Liver (tissue), 9 donors: Measurements from ENCODE around the gene SMIM11. TPM values are rescaled to one million over a fixed set of nuclear protein-coding genes. Genes with fewer than 3 reads are reported as not detected.

Source experiments
- DNase-seq: peaks from one replicate; pipeline ENCODE4 v3.0.0-alpha.2; 2017; ENCODE audit warnings: low spot score
- H3K27ac ChIP-seq, 2 donors: one replicate each; pipeline ENCODE4 v1.7.0; 2013; ENCODE audit warnings: inconsistent platforms in 2 of 2, low read length in 2 of 2, control low read depth in 1 of 2, low read depth in 1 of 2, mild to moderate bottlenecking in 1 of 2
- H3K27me3 ChIP-seq, 4 donors: one replicate each; pipeline versions ENCODE4 v1.6.1 to v1.7.0; 2013; ENCODE audit warnings: low read length in 3 of 4, inconsistent platforms in 1 of 4, mild to moderate bottlenecking in 1 of 4, moderate library complexity in 1 of 4; ENCODE audit not compliant: control insufficient read depth in 4 of 4, insufficient read depth in 4 of 4
- H3K36me3 ChIP-seq, 4 donors: one replicate each; pipeline versions ENCODE4 v1.6.1 to v1.7.0; 2013; ENCODE audit warnings: low read length in 3 of 4, mild to moderate bottlenecking in 3 of 4, low read depth in 1 of 4, moderate library complexity in 1 of 4; ENCODE audit not compliant: control insufficient read depth in 4 of 4, insufficient read depth in 3 of 4
- H3K4me1 ChIP-seq, 4 donors: one replicate each; pipeline versions ENCODE4 v1.6.1 to v1.7.0; 2013; ENCODE audit warnings: low read length in 3 of 4, mild to moderate bottlenecking in 3 of 4, moderate library complexity in 1 of 4; ENCODE audit not compliant: control insufficient read depth in 4 of 4, insufficient read depth in 4 of 4
- H3K4me3 ChIP-seq, 3 donors: one replicate each; pipeline versions ENCODE4 v1.6.1 to v1.7.0; 2013; ENCODE audit warnings: low read length in 3 of 3, control low read depth in 1 of 3, low read depth in 1 of 3, mild to moderate bottlenecking in 1 of 3
- H3K9ac ChIP-seq, 2 donors: one replicate each; pipeline ENCODE4 v1.7.0; 2013; ENCODE audit warnings: low read length in 2 of 2, mild to moderate bottlenecking in 2 of 2, moderate library complexity in 2 of 2, control low read depth in 1 of 2, low read depth in 1 of 2
- H3K9me3 ChIP-seq, 4 donors: one replicate each; pipeline versions ENCODE4 v1.6.1 to v1.7.0; 2013; ENCODE audit warnings: low read length in 3 of 4; ENCODE audit not compliant: control insufficient read depth in 4 of 4
- EGR1 ChIP-seq, 2 donors: IDR thresholded peaks; 2 replicates each; pipeline ENCODE4 v1.6.1; 2016 to 2018; ENCODE audit warnings: antibody characterized with exemption in 2 of 2, low read depth in 2 of 2
- FOXA1 ChIP-seq: IDR thresholded peaks from 2 replicates; pipeline ENCODE4 v1.6.1; 2016; ENCODE audit warnings: antibody characterized with exemption
- FOXA2 ChIP-seq: IDR thresholded peaks from 2 replicates; pipeline ENCODE4 v1.6.1; 2016; ENCODE audit warnings: antibody characterized with exemption
- GABPA ChIP-seq, 2 donors: IDR thresholded peaks in 1 of 2; conservative IDR thresholded peaks in 1 of 2; 2 replicates each; pipeline ENCODE4 v1.6.1; 2016; ENCODE audit warnings: antibody characterized with exemption in 2 of 2, mild to moderate bottlenecking in 1 of 2, moderate library complexity in 1 of 2
- HNF4A ChIP-seq, 2 donors: conservative IDR thresholded peaks; 2 replicates each; pipeline ENCODE4 v1.6.1; 2016; ENCODE audit warnings: antibody characterized with exemption in 2 of 2, mild to moderate bottlenecking in 2 of 2
- HNF4G ChIP-seq: IDR thresholded peaks from 2 replicates; pipeline ENCODE4 v1.6.1; 2016; ENCODE audit warnings: antibody characterized with exemption
- JUND ChIP-seq, 2 donors: IDR thresholded peaks; 2 replicates each; pipeline ENCODE4 v1.6.1; 2016; ENCODE audit warnings: antibody characterized with exemption in 2 of 2
- MAX ChIP-seq: IDR thresholded peaks from 2 replicates; pipeline ENCODE4 v1.6.1; 2016; ENCODE audit warnings: antibody characterized with exemption
- NR2F2 ChIP-seq: IDR thresholded peaks from 2 replicates; pipeline ENCODE4 v1.6.1; 2016; ENCODE audit warnings: antibody characterized with exemption
- RAD21 ChIP-seq, 2 donors: IDR thresholded peaks; 2 replicates each; pipeline ENCODE4 v1.6.1; 2016; ENCODE audit warnings: antibody characterized with exemption in 2 of 2, mild to moderate bottlenecking in 2 of 2
- RXRA ChIP-seq, 2 donors: IDR thresholded peaks; 2 replicates each; pipeline ENCODE4 v1.6.1; 2017 to 2018; ENCODE audit warnings: antibody characterized with exemption in 2 of 2, mild to moderate bottlenecking in 1 of 2
- SP1 ChIP-seq: IDR thresholded peaks from 2 replicates; pipeline ENCODE4 v1.6.1; 2018; ENCODE audit warnings: antibody characterized with exemption, mild to moderate bottlenecking
- TAF1 ChIP-seq: conservative IDR thresholded peaks from 2 replicates; pipeline ENCODE4 v1.6.1; 2016; ENCODE audit warnings: antibody characterized with exemption, mild to moderate bottlenecking
- YY1 ChIP-seq: IDR thresholded peaks from 2 replicates; pipeline ENCODE4 v1.6.1; 2016; ENCODE audit warnings: antibody characterized with exemption, mild to moderate bottlenecking
- WGBS: extraction: QIAGEN DNeasy Blood & Tissue Kit; methylation state at CpG from one replicate; pipeline ENCODE4 v1.1.7; 2013; 5-methylcytosine and 5-hydroxymethylcytosine counted together
- polyA plus RNA-seq, 2 donors: library from polyadenylated mRNA; stranded (reverse) in 1 of 2; unstranded in 1 of 2; fragments of 200-250 nt in 1 of 2; fragments of >200 nt in 1 of 2; fragmentation: Nextera tagmentation in 1 of 2; extraction: Ambion mirVana in 1 of 2; gene quantifications; one replicate each; pipeline versions ENCODE4 v1.2.1 to v1.2.3, GENCODE V29; 2013 to 2015
- total RNA-seq, 2 donors: library from RNA; depleted of rRNA; stranded (reverse); fragments of >200 nt; gene quantifications; one replicate each; pipeline ENCODE4 v1.2.3, GENCODE V29; 2014
- TF ChIP-seq, protein P1 (sequence below): IDR thresholded peaks from 2 replicates; pipeline ENCODE4 v1.6.1; 2016; ENCODE audit warnings: antibody characterized with exemption, mild to moderate bottlenecking
- TF ChIP-seq, protein P2 (sequence below): fragments of 150-350 bp; IDR thresholded peaks from 2 replicates; pipeline ENCODE4 v1.5.1; 2017; ENCODE audit warnings: improper control_type of control experiment, low read depth, low read length; ENCODE audit not compliant: missing input control
- TF ChIP-seq, protein P3 (sequence below): IDR thresholded peaks from 2 replicates; pipeline ENCODE4 v1.6.1; 2016; ENCODE audit warnings: antibody characterized with exemption
- TF ChIP-seq, protein P4 (sequence below): IDR thresholded peaks from 2 replicates; pipeline ENCODE4 v1.6.1; 2016; ENCODE audit warnings: antibody characterized with exemption
- donor health status: healthy.
- donor health status: healthy.
- donor health status: healthy.
- donor health status: healthy.
- donor health status: healthy.

The SMIM11 gene
- total and polyA plus RNA-seq, 4 donors, result 1.1 to 7.1 (median 5.6) TPM

GRCh38 chr21:34367320-34367935, 7.9 kb upstream of the SMIM11 start:
- no peak for TF ChIP-seq FOXA2
- TF ChIP-seq, protein P1, sequence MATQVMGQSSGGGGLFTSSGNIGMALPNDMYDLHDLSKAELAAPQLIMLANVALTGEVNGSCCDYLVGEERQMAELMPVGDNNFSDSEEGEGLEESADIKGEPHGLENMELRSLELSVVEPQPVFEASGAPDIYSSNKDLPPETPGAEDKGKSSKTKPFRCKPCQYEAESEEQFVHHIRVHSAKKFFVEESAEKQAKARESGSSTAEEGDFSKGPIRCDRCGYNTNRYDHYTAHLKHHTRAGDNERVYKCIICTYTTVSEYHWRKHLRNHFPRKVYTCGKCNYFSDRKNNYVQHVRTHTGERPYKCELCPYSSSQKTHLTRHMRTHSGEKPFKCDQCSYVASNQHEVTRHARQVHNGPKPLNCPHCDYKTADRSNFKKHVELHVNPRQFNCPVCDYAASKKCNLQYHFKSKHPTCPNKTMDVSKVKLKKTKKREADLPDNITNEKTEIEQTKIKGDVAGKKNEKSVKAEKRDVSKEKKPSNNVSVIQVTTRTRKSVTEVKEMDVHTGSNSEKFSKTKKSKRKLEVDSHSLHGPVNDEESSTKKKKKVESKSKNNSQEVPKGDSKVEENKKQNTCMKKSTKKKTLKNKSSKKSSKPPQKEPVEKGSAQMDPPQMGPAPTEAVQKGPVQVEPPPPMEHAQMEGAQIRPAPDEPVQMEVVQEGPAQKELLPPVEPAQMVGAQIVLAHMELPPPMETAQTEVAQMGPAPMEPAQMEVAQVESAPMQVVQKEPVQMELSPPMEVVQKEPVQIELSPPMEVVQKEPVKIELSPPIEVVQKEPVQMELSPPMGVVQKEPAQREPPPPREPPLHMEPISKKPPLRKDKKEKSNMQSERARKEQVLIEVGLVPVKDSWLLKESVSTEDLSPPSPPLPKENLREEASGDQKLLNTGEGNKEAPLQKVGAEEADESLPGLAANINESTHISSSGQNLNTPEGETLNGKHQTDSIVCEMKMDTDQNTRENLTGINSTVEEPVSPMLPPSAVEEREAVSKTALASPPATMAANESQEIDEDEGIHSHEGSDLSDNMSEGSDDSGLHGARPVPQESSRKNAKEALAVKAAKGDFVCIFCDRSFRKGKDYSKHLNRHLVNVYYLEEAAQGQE, result no peak
- no peak for TF ChIP-seq GABPA (IDR thresholded peaks at IDR 0.05 in 1 of 2, conservative IDR thresholded peaks at IDR 0.05 in 1 of 2)
- TF ChIP-seq, protein P2, sequence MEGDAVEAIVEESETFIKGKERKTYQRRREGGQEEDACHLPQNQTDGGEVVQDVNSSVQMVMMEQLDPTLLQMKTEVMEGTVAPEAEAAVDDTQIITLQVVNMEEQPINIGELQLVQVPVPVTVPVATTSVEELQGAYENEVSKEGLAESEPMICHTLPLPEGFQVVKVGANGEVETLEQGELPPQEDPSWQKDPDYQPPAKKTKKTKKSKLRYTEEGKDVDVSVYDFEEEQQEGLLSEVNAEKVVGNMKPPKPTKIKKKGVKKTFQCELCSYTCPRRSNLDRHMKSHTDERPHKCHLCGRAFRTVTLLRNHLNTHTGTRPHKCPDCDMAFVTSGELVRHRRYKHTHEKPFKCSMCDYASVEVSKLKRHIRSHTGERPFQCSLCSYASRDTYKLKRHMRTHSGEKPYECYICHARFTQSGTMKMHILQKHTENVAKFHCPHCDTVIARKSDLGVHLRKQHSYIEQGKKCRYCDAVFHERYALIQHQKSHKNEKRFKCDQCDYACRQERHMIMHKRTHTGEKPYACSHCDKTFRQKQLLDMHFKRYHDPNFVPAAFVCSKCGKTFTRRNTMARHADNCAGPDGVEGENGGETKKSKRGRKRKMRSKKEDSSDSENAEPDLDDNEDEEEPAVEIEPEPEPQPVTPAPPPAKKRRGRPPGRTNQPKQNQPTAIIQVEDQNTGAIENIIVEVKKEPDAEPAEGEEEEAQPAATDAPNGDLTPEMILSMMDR, result peak; percentile 63
- peak in 1 of 2 donors; percentile 32 for TF ChIP-seq HNF4A (conservative IDR thresholded peaks at IDR 0.05)
- no peak for TF ChIP-seq FOXA1
- TF ChIP-seq, protein P3, sequence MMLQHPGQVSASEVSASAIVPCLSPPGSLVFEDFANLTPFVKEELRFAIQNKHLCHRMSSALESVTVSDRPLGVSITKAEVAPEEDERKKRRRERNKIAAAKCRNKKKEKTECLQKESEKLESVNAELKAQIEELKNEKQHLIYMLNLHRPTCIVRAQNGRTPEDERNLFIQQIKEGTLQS, result no peak
- TF ChIP-seq MAX, result no peak
- TF ChIP-seq RAD21 (IDR thresholded peaks at IDR 0.05), result peak; percentile 72 to 78
- TF ChIP-seq YY1, result no peak
- TF ChIP-seq SP1, result no peak
- TF ChIP-seq HNF4G, result no peak
- no peak for TF ChIP-seq JUND (IDR thresholded peaks at IDR 0.05)
- no peak for TF ChIP-seq RXRA (IDR thresholded peaks at IDR 0.05)
- no peak for TF ChIP-seq NR2F2
- TF ChIP-seq TAF1, result no peak
- no peak for TF ChIP-seq EGR1 (IDR thresholded peaks at IDR 0.05; ENCODE audit: low read depth in 2 of 2)
- Histone ChIP-seq H3K27me3 (no peaks in the 10 kb centered on the region), H3K9ac (no peak overlapping the region), H3K36me3 (no peaks in the 10 kb centered on the region), H3K4me1 (peaks cover 0 to 2% (median 0%) of the 10 kb centered on the region in 4 donors), H3K9me3 (no peaks in the 10 kb centered on the region), H3K4me3 (no peak overlapping the region), H3K27ac (no peak overlapping the region)
- 64% methylated on average over 3 of the region's 3 CpGs for WGBS
- DNase-seq, result no peak

GRCh38 chr21:34369741-34370140, 5.6 kb upstream of the SMIM11 start:
- TF ChIP-seq, protein P3, result no peak
- TF ChIP-seq YY1 (no peak), FOXA2 (no peak), EGR1 (IDR thresholded peaks at IDR 0.05; ENCODE audit: low read depth in 2 of 2) (no peak), JUND (IDR thresholded peaks at IDR 0.05) (no peak), GABPA (IDR thresholded peaks at IDR 0.05 in 1 of 2, conservative IDR thresholded peaks at IDR 0.05 in 1 of 2) (no peak), FOXA1 (no peak), RAD21 (IDR thresholded peaks at IDR 0.05) (no peak), HNF4G (no peak), RXRA (IDR thresholded peaks at IDR 0.05) (no peak), HNF4A (conservative IDR thresholded peaks at IDR 0.05) (no peak), NR2F2 (no peak), MAX (no peak), TAF1 (no peak)
- TF ChIP-seq, protein P2, result no peak
- TF ChIP-seq, protein P4, sequence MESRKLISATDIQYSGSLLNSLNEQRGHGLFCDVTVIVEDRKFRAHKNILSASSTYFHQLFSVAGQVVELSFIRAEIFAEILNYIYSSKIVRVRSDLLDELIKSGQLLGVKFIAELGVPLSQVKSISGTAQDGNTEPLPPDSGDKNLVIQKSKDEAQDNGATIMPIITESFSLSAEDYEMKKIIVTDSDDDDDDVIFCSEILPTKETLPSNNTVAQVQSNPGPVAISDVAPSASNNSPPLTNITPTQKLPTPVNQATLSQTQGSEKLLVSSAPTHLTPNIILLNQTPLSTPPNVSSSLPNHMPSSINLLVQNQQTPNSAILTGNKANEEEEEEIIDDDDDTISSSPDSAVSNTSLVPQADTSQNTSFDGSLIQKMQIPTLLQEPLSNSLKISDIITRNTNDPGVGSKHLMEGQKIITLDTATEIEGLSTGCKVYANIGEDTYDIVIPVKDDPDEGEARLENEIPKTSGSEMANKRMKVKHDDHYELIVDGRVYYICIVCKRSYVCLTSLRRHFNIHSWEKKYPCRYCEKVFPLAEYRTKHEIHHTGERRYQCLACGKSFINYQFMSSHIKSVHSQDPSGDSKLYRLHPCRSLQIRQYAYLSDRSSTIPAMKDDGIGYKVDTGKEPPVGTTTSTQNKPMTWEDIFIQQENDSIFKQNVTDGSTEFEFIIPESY, result no peak
- no peak overlapping the region for H3K27ac ChIP-seq
- peaks cover 0 to 2% (median 0%) of the 10 kb centered on the region in 4 donors for H3K4me1 ChIP-seq
- H3K27me3 ChIP-seq, result no peaks in the 10 kb centered on the region
- H3K4me3 ChIP-seq, result no peak overlapping the region
- DNase-seq, result no peak
- no peak overlapping the region for H3K9ac ChIP-seq
- no peaks in the 10 kb centered on the region for H3K9me3 ChIP-seq
- WGBS, result 53% methylated on average over 1 of the region's 1 CpG
- H3K36me3 ChIP-seq, result no peaks in the 10 kb centered on the region
